Measurements from ENCODE around the gene CLEC4C.
"Not testable (repeated sequence)": the region's sequence is repeated elsewhere in the genome, so short reads cannot be mapped to it uniquely, and the experiment has no call there.

Gene CLEC4C

GRCh38 chr12:7781274-7781673 lies 34.1 kb upstream of the CLEC4C start:
- TF ChIP-seq CTCF (IDR thresholded peaks at IDR 0.05) (no peak), ZFX (IDR thresholded peaks at IDR 0.05; ENCODE audit: borderline replicate concordance) (no peak)
- no peak overlapping the region for H3K27ac ChIP-seq

- TF ChIP-seq CTCF (IDR thresholded peaks at IDR 0.05) (no peak), ZFX (IDR thresholded peaks at IDR 0.05; ENCODE audit: borderline replicate concordance) (no peak)
- no peak overlapping the region for H3K27ac ChIP-seq
These were observed 22.8 kb upstream of the CLEC4C start for GRCh38 chr12:7769999-7770398.

DNA sequence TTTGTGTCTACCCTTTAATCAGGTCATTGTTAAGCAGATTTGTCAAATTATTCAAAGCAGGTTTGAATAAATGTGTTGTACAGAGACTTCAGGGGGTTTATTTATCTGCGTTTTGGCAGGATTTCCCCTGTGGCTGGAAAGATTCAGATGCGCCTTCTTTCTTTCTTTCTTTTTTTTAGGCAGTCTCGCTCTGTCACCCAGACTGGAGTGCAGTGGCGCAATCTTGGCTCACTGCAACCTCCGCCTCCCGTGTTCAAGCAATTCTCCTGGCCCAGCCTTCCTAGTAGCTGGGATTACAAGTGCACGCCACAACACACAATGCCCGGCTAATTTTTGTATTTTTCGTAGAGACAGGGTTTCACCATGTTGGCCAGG lies 11.6 kb upstream of the CLEC4C start:
- H3K27ac ChIP-seq: no peak overlapping the region
- TF ChIP-seq ZFX (IDR thresholded peaks at IDR 0.05; ENCODE audit: borderline replicate concordance): no peak
- no peak for TF ChIP-seq CTCF (IDR thresholded peaks at IDR 0.05)

GRCh38 chr12:7756993-7757392 lies 9.8 kb upstream of the CLEC4C start:
- no peak for TF ChIP-seq CTCF (IDR thresholded peaks at IDR 0.05)
- H3K27ac ChIP-seq: no peak overlapping the region

DNA sequence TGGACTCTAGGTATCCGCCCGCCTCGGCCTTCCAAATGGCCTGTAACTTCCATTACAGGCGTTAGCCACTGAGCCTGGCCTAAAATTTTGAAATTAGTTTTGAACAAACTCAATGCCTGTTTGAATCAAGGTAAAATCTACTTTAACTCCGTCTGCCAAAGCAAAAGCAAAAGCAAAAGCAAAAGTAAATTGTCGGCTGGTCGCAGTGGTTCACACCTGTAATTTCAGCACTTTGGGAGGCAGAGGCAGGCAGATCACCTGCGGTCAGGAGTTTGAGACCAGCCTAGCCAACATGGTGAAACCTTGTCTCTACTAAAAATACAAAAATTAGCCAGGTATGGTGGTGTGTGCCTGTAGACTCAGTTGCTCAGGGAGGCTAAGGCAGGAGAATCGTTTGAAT lies 8.5 kb upstream of the CLEC4C start:
- H3K27ac ChIP-seq: not testable (repeated sequence)

GRCh38 chr12:7751941-7752922 lies 5.1 kb upstream of the CLEC4C start:
- H3K27ac ChIP-seq: peak overlapping the region; percentile 56

DNA sequence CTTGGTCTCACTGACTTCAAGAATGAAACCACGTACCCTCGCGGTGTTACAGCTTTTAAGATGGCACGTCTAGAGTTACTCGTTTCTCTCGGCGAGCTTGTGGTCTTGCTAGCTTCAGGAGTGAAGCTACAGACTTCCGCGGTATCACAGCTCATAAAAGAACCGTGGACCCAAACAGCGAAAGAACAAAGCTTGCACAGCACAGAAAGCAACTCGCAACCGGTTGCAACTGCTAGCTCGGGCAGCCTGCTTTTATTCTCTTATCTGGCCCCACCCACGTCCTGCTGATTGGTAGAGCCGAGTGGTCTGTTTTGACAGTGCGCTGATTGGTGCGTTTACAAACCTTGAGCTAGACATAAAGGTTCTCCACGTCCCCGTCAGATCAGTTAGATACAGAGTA lies 4.2 kb upstream of the CLEC4C start:
- peak overlapping the region; percentile 56 for H3K27ac ChIP-seq
- TF ChIP-seq ZFX (IDR thresholded peaks at IDR 0.05; ENCODE audit: borderline replicate concordance) (no peak), CTCF (IDR thresholded peaks at IDR 0.05) (no peak)

GRCh38 chr12:7750350-7750749 lies 3.2 kb upstream of the CLEC4C start:
- TF ChIP-seq CTCF (IDR thresholded peaks at IDR 0.05) (no peak), ZFX (IDR thresholded peaks at IDR 0.05; ENCODE audit: borderline replicate concordance) (no peak)
- no peak overlapping the region for H3K27ac ChIP-seq
